ENCODE measurements around the gene ARL8B.
"Not testable (repeated sequence)": the region's sequence is repeated elsewhere in the genome, so short reads cannot be mapped to it uniquely, and the experiment has no call there.

ARL8B gene

DNA sequence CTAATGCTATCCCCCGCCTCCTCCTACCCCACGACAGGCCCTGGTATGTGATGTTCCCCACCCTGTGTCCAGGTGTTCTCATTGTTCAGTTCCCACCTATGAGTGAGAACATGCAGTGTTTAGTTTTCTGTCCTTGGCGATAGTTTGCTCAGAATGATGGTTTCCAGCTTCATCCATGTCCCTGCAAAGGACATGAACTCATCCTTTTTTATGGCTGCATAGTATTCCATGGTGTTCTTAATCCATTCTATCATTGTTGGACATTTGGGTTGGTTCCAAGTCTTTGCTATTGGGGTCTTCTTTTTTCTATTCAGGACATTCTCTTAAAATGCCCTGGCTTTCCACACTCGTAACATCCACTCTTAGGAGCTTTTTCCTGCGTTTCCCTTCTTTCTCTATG lies 25.1 kb downstream of the ARL8B start:
- not testable (repeated sequence) for DNase-seq

GRCh38 chr3:5149306-5149880 lies 27.3 kb downstream of the ARL8B start:
- no peak for DNase-seq

- DNase-seq = no peak
These were observed 29.5 kb downstream of the ARL8B start for GRCh38 chr3:5151586-5151985.

DNA sequence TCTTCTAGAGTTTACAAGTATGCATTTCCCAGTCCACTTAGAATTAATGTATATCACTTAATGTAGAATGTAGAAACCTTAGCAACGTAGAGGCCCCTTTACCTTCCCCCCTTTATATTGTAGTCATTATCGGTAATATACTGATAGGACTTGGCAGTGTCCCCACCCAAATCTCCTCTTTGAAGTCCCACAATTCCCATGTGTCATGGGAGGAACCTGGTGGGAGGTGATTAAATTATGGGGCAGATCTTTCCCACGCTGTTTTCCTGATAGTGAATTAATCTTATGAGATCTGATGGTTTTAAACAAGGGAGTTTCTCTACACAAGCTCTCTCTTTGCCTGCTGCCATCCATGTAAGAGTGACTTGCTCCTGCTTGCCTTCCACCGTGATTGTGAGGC lies 31.0 kb downstream of the ARL8B start:
- DNase-seq = no peak

DNA sequence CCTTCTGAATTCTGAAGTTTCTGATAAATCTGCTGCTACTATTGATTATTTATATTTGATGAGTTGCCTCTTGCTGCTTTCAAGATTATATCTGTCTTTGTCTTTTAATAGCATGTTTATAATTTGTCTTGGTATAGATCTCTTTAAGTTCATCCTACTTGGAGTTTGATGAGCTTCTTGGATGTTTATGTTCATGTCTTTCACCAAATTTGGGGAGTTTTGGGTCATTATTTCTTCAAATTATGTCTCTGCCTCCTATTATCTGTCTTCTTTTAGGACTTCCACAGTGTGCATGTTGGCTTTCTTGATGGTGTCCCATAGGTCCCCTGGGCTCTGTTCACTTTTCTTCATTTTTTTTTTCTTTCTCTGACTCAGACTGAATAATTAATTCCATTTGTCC lies 33.1 kb downstream of the ARL8B start:
- no peak for DNase-seq

DNA sequence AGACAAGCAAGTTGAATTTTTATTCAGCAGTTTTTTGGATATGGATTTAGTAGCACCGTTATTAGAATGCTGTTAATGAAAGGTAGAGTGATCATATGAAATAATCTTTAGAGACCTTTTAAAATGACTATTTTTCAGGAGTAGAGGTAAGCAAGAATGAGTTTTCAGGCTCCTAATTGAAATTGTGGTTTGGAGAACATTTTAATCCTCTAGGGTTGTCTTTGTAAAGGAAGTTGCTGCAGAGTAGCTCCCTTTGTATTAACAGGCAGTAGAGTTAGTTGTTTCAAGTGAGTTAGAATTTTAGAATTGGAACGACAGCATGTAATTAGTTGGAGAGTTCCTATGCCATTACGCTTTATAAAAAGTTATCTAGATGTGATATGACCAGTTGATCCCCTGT lies 38.2 kb downstream of the ARL8B start:
- DNase-seq = no peak

GRCh38 chr3:5160940-5161858 lies 39.1 kb downstream of the ARL8B start:
- DNase-seq = no peak

DNA sequence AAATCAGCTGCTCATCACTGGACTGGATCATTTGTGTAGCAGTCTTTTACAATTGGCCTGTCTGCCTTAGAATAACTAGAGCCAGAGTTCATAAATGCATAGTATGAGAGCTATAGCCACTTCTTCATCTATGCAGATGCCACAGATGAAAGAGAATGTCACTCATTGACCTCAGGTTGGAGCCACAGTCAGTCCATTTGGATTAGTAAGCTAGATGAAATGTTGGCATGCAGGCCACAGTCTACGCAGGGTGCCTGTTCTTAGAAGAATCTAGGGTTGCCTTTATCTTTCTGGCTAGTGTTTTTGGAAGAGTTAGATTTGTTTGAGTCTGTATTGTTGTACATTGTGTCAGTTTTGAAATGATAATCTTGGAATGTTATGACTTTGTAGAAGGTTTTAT lies 40.0 kb downstream of the ARL8B start:
- DNase-seq = no peak

GRCh38 chr3:5165698-5166097 lies 43.6 kb downstream of the ARL8B start:
- no peak for DNase-seq

- no peak for DNase-seq
These were observed 44.8 kb downstream of the ARL8B start for GRCh38 chr3:5166846-5167245.

DNA sequence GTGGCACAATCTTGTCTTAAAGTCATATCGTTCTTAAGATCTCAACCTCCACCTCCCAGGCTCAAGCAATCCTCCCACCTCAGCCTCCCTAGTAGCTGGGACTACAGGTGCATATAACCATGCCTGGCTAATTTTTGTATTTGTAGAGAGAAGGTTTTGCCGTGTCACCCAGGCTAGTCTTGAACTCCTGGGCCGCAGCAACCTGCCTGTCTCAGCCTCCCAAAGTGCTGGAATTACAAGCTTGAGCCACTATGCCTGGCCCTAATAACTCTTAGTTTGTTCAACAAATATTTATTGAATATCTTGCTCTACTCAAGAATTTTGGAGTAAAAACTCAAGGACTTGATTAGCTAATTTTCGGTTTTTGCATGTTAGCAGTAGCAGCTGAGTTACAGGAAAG lies 46.0 kb downstream of the ARL8B start:
- no peak for DNase-seq

DNA sequence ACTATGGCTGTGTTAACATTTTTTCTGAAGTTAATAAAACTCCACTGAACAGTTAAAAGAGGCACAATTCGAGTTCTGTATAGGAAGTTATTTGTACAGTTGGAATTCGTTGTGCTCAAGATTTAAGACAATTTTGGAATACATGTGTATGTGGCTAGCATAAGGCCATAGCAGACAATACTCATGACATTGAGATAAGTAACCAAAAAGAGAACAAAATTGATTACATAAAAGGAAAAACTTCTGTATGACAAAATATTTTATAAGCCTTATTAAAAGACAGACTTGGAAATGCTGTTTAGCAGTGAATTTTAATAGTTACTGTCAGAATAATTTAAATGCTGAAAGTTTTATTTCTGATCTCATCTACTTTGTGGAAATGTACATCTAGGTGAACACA lies 47.7 kb downstream of the ARL8B start:
- DNase-seq = no peak

- DNase-seq = no peak
These were observed 48.9 kb downstream of the ARL8B start for GRCh38 chr3:5170975-5171374.

GRCh38 chr3:5172018-5172417 lies 49.9 kb downstream of the ARL8B start:
- DNase-seq = no peak

DNA sequence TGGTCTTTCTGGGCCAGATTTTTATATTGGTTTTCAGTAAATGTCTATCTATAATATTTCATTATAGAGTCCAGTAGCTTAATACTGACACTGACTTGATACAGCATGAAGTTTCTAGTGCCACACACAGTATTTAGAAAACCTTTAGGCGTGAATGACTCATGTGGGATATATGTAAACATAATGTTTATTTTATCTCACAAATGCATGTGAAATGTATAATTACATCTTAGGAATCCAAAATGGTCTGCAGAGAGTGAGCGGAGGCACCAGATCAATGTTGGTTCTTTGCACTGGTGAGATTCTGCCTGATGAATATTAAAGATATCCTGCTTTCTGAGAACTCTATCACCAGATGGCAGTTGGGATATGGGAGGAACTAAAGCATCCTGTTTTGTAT lies 56.9 kb downstream of the ARL8B start:
- not testable (repeated sequence) for DNase-seq

GRCh38 chr3:5181469-5182141 lies 59.5 kb downstream of the ARL8B start:
- DNase-seq = no peak

- not testable (repeated sequence) for DNase-seq
These were observed 61.6 kb downstream of the ARL8B start for GRCh38 chr3:5183714-5184113.

DNA sequence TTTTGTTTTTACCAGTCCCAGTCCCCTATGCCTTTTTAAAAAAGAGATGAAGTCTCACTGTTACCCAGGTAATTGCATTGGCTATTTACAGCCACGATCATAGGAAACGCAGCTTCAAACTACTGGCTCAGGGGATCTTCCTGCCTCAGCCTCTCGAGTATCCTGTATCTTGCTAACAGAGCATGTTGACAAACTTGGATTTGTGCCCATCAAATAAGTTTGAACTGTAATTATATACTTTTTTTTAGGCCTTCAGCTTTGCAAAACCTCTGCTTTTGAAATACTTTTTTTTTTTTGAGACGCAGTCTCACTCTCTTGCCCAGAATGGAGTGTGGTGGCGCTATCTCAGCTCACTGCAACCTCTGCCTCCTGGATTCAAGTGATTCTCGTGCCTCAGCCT lies 62.4 kb downstream of the ARL8B start:
- no peak for DNase-seq

DNA sequence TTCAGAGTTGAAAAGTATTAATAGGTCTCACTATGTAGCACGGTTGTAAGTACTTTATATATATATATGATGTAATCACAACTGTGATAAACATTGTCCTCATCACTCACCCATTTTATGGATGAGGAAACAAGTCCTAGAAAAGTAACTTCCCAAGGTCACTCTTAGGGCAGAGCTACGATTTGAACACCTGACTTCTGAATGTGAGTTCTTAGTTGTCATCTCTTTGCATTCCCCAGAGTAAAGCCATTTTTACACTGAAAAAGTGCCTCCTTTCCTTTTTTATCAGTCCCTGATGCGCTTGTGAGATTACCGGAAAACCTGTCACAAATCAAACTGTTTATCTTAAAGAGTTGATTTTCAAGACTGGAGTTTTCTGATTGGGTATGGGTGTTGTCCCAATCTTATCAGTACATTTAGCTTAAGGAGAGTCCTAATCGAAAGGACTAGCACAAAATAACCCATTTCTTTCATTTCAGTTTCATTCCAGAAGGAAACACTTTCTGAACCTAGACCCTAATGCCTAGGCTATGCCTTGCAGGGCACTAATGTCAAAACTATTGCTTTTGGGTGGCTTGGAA lies 63.1 kb downstream of the ARL8B start:
- DNase-seq = no peak

- no peak for DNase-seq
These were observed 64.2 kb downstream of the ARL8B start for GRCh38 chr3:5186089-5186857.

DNA sequence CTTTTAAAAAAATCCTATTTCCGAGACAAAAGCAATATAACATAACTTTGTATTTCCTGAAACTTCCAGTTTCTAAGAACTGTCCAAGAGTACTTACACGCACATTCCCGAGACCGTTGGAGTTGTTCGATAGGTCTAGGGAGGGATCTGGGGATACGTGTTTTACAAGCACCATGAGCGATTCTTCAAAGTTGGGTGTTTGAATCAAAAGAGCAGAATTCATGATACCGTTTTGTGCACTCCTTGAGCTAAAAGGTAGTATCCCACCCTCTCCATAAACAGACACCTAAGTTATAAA lies 64.7 kb downstream of the ARL8B start:
- DNase-seq = no peak

- DNase-seq = peak; percentile 99
These were observed 65.2 kb downstream of the ARL8B start, which contains the start of gene EDEM1 for GRCh38 chr3:5187156-5187919. EDEM1 (plus strand) TSS chr3:5187707; CDS start chr3:5187806, 99 bp downstream.

All from activated T-cell treated with anti-CD3 and anti-CD28 coated beads, Interleukin-2, amount 50 U/mL, for 1 hour (primary cell).